HG03159 (cell line): Measurements from ENCODE around the gene RBMX2.

ENCODE experiments used
- ATAC-seq: cut with Tn5 transposase; IDR thresholded peaks from one replicate; pipeline ENCODE4 v1.9.1; 2021; ENCODE audit warnings: mild to moderate bottlenecking, moderate library complexity; ENCODE audit not compliant: unreplicated experiment

RBMX2 gene

DNA sequence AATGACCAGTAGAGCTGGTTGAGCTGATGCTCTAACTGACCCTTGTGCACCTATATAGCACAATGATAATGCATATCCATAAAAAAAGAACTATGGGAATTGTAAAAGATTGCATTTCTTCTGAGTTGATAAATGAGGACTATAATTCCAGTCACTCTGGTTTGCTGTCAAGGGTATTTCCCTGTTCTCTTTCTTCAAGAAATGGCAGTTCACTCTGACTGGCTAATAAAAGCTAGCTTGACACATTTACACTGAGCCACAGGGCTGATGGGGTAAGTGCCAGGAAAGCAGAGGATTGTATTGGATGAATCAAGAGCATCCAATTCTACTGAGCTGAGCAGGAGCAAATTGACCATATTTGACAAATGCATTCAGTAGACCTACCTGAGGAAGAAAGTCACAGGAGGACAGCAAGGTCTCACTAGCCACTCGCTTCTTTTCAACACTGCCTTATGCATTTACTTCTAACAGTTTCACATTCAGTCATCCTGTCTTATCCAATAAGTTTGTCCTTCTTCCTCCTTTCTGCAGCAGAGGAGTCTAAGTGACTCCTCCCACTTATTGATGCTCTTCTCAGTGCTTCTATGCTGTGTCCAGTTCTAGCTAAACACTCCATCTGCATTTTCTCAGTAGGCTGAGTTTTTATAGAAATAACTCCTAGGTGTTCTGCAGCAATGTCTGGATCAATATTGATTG, 43.0 kb downstream of the RBMX2 start:
- no peak for ATAC-seq

DNA sequence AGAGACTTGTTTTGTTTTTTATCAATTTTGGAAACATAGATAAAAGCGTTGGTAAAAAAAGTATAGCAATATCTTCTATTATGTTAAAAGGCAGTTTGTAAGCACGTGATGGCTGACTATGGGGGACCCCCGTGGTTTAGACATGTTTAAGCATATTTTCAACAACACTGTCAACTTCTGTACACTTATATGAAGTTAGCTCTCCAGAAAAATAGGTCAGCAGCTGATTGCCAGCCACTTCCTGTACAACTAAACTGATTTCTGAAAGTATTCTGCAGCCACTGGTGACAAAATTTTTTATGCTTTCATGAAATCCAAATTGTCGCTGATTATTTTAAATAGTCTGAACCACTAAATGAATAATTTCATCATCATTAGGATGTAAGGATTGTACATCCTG, 45.2 kb downstream of the RBMX2 start:
- no peak for ATAC-seq
